ENCODE measurements around the gene PGGT1B.

Gene PGGT1B

GRCh38 chr5:115262321-115263077 lies at the start of gene PGGT1B:
TSS of gene PGGT1B (minus strand) at chr5:115262877. CDS start at chr5:115262851, 26 bp downstream.
- peak; percentile 46 for DNase-seq

- DNase-seq = peak; percentile 21
Measured at GRCh38 chr5:115309751-115310370, 47.2 kb upstream of the PGGT1B start.

- DNase-seq = no peak
Measured at GRCh38 chr5:115308815-115309214, 46.1 kb upstream of the PGGT1B start.

- no peak for DNase-seq
Measured at GRCh38 chr5:115306011-115306536, 43.4 kb upstream of the PGGT1B start.

- DNase-seq = no peak
Measured at GRCh38 chr5:115304496-115304895, 41.8 kb upstream of the PGGT1B start.

GRCh38 chr5:115298811-115299210 lies 36.1 kb upstream of the PGGT1B start:
- no peak for DNase-seq

- DNase-seq = no peak
Measured at GRCh38 chr5:115297031-115297430, 34.4 kb upstream of the PGGT1B start.

GRCh38 chr5:115296124-115297022 lies 33.7 kb upstream of the PGGT1B start, which contains the start of gene CCDC112:
TSS of gene CCDC112 (minus strand) at chr5:115296654. CDS start at chr5:115296543, 111 bp downstream.
- DNase-seq = peak; percentile 24

GRCh38 chr5:115295777-115296123 lies 33.1 kb upstream of the PGGT1B start:
- DNase-seq = peak; percentile 24

- DNase-seq = no peak
Measured at GRCh38 chr5:115291397-115291796, 28.7 kb upstream of the PGGT1B start.

GRCh38 chr5:115289104-115289503 lies 26.4 kb upstream of the PGGT1B start:
- DNase-seq = no peak

- no peak for DNase-seq
Measured at GRCh38 chr5:115284021-115284420, 21.3 kb upstream of the PGGT1B start.

GRCh38 chr5:115282131-115282530 lies 19.5 kb upstream of the PGGT1B start:
- DNase-seq = no peak

GRCh38 chr5:115274584-115274983 lies 11.9 kb upstream of the PGGT1B start:
- DNase-seq = no peak

GRCh38 chr5:115272297-115272958 lies 9.8 kb upstream of the PGGT1B start:
- DNase-seq = no peak

GRCh38 chr5:115271295-115272050 lies 8.8 kb upstream of the PGGT1B start:
- no peak for DNase-seq

- DNase-seq = no peak
Measured at GRCh38 chr5:115267617-115268016, 4.9 kb upstream of the PGGT1B start.

- no peak for DNase-seq
Measured at GRCh38 chr5:115265220-115265619, 2.5 kb upstream of the PGGT1B start.

GRCh38 chr5:115264786-115265185 lies 2.1 kb upstream of the PGGT1B start:
- no peak for DNase-seq

GRCh38 chr5:115263078-115263380 lies 352 bp upstream of the PGGT1B start:
- DNase-seq = no peak

- no peak for DNase-seq
Measured at GRCh38 chr5:115262011-115262320, 711 bp downstream of the PGGT1B start.

GRCh38 chr5:115260248-115260647 lies 2.4 kb downstream of the PGGT1B start:
- no peak for DNase-seq

All from NCI-H1694 treated with DMSO at 0.1 percent for 48 hours (cell line).